GM19455 (cell line): ENCODE data around the gene LDLRAD4.

Experiments used
- ATAC-seq: cut with Tn5 transposase; IDR thresholded peaks from one replicate; pipeline ENCODE4 v1.9.1; 2021; ENCODE audit not compliant: unreplicated experiment

The LDLRAD4 gene

DNA sequence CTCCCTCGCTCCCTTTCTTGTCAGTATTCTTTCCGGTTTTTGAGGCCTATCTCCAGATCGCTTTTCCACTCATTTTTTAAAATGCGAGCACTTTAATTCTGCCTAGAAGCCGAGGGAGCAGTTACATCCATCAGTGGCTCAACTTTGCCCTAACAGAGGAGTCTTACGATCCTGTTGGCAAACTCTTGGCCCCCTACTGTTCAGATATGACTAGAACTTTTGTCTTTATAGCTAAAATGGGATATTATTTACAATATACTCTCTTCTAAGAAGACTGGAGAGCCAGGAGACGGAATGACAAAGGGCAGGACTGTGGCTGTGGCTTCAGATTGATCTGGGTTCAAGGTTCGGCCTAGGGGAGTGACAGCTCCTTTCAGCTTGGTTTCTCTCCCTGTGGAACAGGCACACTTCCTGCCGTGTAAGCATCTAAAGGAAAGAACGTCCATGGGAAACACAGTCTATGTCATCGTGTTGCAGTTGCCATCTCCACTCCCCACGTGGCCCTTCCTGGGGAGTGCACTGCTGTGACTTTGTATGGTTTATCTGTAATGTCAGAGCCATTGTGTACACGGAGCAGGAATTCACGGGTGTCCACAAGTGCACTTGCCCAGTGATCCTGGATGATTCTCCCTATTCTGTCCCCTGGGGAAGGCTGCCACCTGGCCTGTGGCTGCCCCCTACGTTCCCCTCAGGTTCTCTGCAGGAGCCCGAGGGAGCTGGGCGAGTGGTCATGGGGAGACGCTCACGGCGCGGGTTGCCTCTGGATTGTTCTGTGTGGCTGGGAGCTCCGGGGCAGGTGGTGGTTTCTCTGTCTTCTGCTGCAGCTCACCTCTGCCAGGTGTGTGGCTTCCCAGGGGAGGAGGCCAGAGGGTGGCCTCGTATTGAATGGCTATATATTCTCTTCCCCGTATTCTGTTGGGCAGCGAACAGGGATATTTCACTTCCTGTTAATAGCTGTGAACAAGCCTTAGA, 222.0 kb downstream of the LDLRAD4 start:
- no peak for ATAC-seq

DNA sequence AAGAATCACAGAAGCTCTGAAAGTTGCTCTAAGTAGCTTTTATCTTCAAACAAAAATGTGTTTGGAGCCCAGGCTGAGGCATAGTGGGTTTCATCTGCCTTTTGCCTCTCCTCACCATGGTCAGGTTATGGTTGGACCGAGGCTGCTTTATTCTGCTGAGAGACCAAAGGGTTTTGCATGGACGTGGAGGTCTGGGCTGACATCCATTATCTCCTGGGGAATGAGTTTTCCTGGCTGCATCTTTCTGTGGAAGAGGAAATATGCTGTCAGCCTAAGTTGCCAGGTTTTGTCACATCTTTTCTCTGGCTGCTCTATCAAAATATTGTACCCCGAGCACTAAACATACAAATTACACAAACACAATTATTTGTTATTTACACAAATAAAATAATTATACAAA, 223.2 kb downstream of the LDLRAD4 start:
- ATAC-seq: no peak

DNA sequence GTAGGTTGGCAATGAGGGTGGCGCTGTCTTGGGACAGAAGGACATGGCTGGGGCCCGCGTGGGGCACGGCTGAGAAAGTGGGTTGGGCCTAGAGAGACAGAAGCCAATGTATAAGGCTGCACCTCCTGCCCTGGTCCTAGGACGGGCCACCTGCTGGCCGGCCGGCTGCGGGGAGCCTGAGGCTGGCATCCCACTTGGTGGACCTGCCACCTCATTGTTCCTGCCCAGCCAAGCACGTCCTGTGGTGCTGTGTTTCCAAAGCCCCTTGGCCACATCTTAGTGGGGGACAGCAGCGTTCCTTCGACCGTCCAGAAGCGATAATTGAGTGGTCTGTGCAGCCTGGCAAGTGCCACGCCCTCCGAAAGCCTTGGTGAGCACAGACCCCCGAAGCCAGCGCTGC, 223.9 kb downstream of the LDLRAD4 start:
- no peak for ATAC-seq

DNA sequence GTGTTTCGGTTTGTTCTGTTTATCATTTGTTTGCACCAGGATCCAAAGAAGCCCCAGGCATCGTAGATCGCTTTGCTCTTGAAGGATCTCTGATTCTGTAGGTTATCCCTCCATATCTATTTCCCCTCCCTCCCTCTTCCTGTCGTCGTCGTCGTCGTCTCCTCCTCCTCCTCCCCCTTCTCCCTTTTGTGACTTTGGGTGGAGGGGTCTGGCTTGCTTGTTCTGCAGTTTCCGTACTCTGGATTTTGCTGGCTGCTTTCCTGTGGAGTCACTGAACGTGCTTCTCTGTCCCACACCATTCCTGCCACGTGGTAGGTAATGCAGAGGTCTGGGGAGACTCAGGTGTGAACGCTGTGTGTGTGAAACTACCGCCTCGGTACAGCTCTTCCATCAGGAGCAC, 225.0 kb downstream of the LDLRAD4 start:
- ATAC-seq: no peak

DNA sequence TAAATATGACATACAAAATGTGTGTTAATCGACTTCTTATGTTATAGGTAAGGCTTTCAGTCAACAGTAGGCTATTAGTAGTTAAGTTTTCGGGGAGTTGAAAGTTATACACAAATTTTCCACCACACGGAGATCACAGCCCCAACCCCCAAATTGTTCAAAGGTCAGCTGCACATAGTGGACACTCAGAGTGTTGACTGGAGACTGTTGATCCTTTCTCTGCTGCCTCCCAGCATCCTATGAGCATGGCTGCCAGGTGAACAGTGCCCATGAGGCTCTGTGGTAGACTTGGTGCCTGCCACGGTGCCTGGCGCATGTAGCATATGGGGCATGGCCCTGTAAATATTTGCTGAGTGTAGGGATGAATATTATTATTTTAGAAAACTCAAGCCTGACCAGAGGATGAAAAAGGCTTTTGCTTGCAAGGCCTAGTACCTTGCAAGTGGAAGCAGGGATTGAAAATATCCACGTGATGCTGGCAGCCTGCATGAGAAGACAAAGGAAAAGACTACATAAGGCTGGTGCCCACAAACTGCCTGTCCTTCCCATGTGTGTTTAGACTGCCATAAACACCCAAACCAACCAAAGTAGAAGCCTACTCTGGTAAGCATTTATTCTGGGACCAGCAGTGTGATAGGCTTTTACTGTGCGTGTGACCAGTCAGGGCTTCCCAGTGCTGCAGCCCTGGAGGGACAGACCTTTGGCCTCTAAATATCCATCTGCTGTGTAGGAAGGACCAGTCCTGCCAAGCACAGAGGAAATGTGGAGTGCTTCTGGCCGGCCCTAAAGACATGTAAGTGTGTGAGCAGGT, 226.1 kb downstream of the LDLRAD4 start:
- ATAC-seq: no peak

DNA sequence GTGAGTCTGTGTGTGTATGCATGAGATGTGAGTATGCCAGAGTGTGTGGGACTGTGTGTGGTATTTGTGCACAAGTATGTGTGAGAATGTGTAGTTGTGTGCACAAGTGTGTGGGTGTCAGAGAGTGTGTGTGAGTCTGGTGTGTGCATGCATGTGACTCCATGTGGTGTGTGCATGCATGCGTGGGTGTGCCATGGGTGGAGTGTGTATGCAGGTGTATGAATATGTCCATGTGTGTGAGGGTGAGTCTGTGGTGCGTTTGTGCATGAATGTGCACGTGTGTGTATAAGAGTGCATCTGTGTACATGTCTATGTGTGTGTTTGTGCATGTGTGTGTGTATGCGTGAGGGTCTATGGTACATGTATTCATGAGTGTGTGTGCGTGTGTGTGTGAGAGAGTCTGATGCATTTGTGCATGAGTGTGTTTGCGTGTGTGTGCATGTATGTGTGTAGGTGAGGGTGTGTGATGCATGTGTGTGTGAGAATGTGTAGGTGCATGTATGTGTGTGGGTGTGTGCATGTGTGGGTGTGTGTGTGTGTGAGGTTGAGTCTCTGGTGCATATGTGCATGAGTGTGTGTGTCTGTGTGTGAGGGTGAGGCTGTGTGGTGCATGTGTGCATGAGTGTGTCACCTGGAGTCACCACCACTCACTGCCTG, 226.8 kb downstream of the LDLRAD4 start:
- no peak for ATAC-seq

DNA sequence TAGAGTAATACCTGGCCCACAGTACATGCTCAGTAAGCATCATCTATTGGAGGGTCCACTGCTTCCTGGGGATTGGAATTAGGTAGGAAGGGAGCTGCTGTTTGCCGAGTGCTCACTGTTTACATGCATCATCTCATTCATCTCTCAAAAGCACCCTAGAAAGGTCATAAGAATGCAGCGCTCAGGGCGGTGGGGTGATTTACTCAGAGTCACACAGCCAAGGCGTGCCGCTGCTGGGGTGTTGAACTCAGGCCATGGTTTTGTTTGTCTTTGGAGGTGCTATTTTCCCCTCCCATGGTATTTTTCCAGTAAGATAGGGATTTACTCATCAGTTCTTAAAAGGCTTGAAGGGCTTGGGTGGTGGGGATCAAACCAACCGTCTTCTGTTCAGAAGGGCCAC, 227.5 kb downstream of the LDLRAD4 start:
- no peak for ATAC-seq

DNA sequence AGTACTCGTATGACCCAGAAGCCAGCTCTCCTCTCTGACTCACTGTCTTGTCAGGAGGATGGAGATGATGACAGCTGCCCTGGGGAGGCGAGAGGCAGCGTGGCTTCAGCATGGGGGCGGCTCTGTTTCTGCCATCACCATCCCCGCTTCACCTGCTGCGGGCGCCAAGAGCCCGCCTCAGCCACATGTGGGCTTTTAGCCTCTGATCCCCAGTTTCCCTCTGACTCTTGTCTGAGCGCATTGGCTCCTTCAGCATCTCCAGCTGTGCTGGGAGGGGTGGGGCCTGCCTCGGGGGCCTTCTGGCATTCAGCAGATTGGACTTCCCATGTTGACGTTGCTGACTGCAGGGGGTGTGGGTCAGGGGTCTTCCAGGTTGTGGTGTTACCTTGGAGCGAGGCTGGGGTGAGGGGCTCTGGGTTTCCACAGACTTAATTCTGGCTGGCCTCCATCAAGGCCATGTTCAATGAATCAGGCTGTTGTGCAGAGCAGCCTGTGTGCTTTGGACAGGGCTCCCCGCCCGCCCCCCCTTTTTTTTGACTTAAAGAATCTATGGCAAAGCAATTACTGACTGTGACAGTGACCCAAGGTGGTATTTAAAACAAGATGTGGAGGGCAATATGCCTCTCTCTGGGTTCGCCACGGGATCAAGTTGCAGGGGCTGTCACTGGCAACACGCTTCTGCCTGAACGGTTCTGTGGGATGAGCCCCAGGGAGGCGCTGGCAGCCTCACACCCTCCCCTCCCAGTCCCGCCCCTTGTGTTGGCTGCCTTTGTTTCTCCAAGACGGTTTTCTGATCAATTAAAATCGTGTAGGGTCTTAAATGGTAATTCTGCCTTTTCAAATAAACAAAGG, 228.3 kb downstream of the LDLRAD4 start:
- no peak for ATAC-seq

DNA sequence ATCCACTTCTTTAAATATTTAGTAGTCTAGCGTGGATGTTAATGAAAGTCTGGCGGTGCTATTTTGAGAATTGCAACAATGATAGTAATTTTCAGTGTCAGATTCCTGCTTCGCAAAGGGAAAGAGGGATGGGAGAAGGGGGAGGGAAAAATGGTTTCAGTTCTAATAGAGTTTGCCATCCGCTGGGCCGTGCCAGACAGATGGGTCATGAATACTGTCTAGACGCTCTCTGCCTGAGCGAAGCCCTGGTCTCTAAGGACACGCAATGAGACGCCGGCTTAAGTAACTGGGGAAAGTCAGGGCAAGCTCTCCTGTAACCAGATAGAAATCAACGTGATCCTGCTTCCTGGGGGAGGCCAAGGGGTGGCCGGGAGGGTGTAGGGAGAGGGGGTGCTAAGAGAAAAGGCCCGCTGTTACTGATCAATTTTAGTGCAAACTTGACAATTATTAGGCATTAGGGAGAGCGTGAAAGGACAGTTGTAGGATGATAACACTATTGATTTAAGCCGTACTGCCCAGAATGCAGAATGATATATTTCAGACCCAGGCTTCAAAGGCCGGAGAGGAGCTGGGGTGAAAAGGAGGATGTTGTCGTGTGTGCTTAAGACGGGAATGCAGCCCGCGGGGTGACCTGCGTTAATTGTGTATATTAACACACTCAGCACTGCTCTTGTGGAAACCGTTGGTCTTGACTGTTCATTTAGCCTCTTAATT, 229.2 kb downstream of the LDLRAD4 start:
- ATAC-seq: no peak

DNA sequence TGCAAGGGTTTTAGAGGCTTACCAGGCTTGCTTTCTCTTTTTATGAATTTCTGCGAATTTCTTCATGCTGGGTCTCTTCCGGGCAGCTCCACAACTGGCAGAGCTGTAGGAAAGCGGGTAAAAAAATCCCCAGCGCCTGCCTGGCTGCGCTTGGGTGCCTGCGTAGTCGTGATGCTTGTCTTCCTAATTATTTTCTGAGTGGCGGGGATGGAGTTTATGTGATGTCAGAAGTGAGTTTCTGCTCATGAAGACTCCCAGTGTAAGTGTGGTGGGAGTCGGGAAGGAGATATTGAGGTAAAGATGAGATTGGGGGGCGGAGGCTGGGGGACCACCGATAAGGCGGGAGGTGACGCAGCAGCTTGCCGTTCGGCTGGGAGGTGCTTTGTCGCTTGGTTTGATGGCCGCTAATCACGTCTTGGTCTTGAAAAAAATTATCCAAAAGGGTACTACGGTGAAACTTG, 229.8 kb downstream of the LDLRAD4 start:
- ATAC-seq: no peak

DNA sequence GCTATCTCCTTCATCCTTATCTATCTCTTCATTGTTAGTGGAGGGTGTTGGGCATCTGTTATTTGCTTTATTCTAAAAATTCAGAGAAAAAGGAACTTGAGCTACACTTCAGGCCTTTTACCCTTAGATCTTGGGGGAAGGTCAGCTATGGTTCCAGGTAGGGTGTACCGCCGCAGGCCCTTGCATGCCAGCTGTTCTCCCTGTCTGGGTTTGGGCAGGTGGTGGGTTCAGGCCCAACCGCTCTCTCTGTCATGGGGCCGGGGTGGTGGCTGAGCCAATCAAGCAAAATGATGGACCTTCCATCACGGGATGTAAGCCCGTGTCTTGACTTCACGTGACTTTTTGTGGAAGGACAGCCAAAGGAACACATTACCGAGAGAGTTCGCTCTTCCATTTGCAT, 231.1 kb downstream of the LDLRAD4 start:
- ATAC-seq: no peak

DNA sequence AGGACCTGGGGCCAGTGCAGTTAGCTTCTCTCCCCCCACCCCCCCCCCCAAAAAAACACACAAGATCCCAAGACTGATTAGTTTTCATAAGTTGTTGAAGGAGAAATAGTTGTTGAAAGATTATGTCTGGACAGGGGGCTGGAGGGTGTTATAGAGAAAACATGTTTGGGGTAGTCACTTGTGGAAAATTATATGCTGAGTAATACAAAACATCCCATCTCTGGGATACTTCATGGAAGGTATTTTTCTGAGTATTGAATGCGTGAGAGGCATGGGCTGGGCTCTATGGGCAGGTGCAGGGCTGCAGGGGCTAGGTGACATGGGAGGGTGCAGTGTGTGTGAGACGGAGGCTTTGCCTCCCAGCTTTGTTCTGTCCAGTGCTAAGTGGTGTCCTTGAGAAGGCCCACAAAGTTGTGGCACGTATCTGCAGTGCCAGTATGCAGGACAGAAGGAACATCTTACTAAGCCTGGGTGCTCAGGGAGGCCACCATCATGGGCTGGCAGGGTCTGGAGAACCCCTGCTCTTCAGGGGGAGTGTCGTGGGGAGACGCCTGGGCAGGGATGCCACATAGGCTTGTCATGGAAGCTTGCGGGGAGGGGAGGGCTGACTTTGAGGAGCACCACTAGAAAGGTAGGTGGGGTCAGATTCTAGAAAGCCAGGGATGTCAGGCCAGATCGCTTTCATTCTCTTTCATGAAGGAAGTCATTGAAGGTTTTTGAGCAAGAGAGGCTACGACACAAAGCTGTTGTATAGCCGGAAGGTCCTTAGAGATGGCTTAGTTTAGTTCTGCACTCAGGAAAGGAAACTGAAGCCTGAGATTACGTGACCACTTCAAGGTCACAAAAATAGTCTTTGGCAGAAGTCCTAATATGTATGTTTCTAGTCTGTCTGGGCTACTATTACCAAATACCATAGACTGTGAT, 232.0 kb downstream of the LDLRAD4 start:
- ATAC-seq: peak; percentile 51

DNA sequence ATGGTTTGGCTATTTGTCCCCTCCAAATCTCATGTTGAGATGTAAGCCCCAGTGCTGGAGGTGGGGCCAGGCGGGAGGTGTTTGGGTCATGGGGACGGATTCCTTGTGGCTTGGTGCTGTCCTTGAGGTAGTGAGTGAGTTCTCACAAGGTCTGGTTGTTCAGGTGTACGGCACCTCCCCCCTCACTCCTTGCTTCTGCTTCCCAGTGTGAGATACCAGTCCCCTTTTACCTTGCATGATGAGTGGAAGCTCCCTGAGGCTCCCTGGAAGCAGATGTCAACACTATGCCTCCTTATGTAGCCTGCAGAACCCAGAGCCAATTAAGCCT, 232.6 kb downstream of the LDLRAD4 start:
- ATAC-seq: no peak

DNA sequence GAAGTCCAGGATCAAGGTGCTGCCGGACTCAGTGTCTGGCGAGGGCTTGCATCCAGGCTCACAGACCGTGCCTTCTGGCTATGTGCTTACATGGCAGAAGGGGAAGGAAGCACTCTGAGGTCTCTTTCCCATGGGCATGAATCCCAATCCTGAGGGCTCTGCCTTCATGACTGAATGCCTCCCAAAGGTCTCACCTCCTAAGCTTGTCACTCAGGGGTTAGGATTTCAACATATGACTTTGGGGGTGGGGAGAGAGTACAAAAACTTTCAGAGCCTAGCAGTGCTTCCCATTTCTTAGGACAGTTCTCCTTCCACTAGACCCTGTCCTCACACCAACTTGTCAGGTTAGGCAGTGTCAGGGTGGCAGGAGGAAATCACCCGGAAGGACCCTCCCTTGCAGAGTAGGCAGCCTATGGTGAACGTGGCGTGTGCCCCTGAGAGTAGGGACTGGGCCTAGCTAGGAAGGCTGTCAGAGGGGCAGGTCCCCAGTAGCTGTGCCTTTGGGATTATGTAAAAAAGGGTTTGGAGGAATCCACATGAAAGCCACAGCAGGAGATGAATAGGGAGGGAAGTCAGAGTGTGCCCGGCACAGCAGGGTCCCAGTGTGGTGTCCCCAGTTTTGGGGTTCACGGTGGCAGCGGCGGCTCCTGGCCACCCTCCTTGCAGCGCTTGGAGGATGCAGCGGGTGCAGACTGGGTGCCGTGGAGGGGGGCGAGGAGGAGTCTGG, 233.3 kb downstream of the LDLRAD4 start:
- no peak for ATAC-seq

DNA sequence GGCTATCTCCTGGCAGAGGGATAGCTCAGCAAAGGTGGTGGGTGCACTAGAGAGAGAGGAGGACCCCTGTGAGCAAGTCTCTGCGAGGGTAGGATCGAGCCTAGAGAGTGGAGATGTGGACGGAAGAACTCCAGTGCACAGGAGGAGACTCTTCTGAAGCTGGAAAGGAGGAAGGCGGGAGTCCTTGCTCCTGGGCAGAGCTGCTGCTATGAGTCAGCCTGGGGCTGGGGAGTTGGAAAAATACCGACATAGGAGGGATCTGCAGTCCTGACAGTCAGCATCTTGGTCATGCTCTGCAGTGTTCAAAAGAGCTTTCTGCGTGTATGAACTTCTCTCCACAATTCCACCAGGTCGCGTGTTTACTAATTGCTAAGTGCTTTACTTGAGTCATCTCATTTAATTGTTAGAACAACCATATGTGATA, 233.8 kb downstream of the LDLRAD4 start:
- no peak for ATAC-seq

DNA sequence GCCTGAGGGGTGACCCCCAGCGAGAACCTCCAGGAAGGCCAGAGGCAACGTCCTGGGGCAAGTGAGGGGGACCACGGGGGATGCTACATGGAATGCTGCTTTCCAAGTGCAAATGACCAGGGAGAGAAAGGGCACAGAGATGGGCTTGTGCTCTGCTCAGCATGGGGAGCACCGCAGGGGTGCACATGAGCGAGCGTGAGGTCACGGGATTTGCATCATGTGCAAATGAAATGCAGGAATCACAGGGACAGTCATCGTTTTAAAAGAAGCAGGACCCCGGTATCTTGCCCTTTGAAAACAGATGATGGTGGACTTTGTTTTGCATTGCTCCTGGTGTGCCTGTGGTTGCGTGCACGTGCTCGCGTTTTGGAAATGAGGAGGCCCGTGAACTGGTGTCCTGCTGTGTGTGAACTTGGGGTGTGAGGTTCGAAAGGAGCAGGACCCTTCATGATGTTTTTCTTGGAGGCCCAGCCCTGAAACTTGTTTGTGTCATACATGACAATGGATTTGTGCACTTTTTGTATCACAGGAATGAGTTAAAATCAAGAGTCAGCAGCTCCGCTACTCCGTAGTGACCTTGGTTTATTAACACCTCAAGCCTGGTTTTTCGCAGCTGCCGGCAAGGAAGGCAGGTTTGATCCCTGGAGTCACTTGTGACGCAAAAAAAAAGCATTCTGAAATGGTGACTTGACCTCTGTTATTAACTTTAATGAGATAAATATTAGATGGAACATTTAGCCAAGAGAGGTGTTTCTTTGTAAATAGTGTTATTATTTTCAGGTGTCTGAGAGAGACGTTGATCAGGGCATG, 234.5 kb downstream of the LDLRAD4 start:
- ATAC-seq: no peak

DNA sequence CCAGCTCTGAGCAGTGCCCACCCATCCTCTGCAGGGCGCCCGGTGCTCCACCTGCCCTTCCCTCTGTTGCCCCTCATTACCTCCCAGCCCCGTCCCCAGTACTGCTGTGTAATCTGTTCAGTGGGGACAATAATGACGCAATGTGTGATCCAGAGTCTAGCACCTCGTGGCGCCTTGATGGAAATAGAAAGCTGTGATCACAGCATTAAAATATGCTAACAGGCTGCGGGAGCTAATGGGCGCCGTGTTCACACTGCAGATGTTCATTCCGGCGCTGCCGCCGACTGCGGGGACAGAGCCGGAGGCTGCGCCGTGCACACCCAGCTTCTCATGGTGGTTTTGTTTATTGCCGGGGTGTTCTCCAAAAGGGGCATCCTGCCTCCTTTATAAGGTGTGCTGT, 235.2 kb downstream of the LDLRAD4 start:
- no peak for ATAC-seq
